Measurements from ENCODE around the gene RLBP1.
"Not testable (repeated sequence)": the region's sequence is repeated elsewhere in the genome, so short reads cannot be mapped to it uniquely, and the experiment has no call there.

RLBP1 gene

GRCh38 chr15:89221543-89221942, at the start of gene RLBP1:
RLBP1 (minus strand) TSS chr15:89221579; CDS start chr15:89218975, 2,604 bp downstream.
- in situ Hi-C loops (cut with MboI; ENCODE audit: low sequenced_read_pairs), result no loop called here

- in situ Hi-C loops (cut with MboI; ENCODE audit: low sequenced_read_pairs), result not testable (repeated sequence)
Measured at GRCh38 chr15:89250142-89250541, 28.8 kb upstream of the RLBP1 start.

- in situ Hi-C loops (cut with MboI; ENCODE audit: low sequenced_read_pairs), result no loop called here
Measured at GRCh38 chr15:89248584-89248983, 27.2 kb upstream of the RLBP1 start.

- in situ Hi-C loops (cut with MboI; ENCODE audit: low sequenced_read_pairs), result no loop called here
Measured at GRCh38 chr15:89247446-89247845, 26.1 kb upstream of the RLBP1 start.

- in situ Hi-C loops (cut with MboI; ENCODE audit: low sequenced_read_pairs), result no loop called here
Measured at GRCh38 chr15:89244574-89244903, 23.2 kb upstream of the RLBP1 start.

GRCh38 chr15:89243691-89244573, 22.6 kb upstream of the RLBP1 start, which contains the start of gene FANCI:
FANCI (plus strand) TSS chr15:89243979; CDS start chr15:89247648, 3,669 bp downstream.
- in situ Hi-C loops (cut with MboI; ENCODE audit: low sequenced_read_pairs), result no loop called here

GRCh38 chr15:89243046-89243690, 21.8 kb upstream of the RLBP1 start:
- in situ Hi-C loops (cut with MboI; ENCODE audit: low sequenced_read_pairs), result no loop called here

- in situ Hi-C loops (cut with MboI; ENCODE audit: low sequenced_read_pairs), result not testable (repeated sequence)
Measured at GRCh38 chr15:89239883-89240810, 18.8 kb upstream of the RLBP1 start.

- in situ Hi-C loops (cut with MboI; ENCODE audit: low sequenced_read_pairs), result no loop called here
Measured at GRCh38 chr15:89231832-89232231, 10.5 kb upstream of the RLBP1 start.

GRCh38 chr15:89230277-89230676, 8.9 kb upstream of the RLBP1 start:
- in situ Hi-C loops (cut with MboI; ENCODE audit: low sequenced_read_pairs), result no loop called here

GRCh38 chr15:89227425-89227824, 6.0 kb upstream of the RLBP1 start:
- in situ Hi-C loops (cut with MboI; ENCODE audit: low sequenced_read_pairs), result no loop called here

- in situ Hi-C loops (cut with MboI; ENCODE audit: low sequenced_read_pairs), result no loop called here
Measured at GRCh38 chr15:89226359-89227221, 5.2 kb upstream of the RLBP1 start.

- in situ Hi-C loops (cut with MboI; ENCODE audit: low sequenced_read_pairs), result no loop called here
Measured at GRCh38 chr15:89225588-89225987, 4.2 kb upstream of the RLBP1 start.

GRCh38 chr15:89218531-89218930, 2.8 kb downstream of the RLBP1 start:
- in situ Hi-C loops (cut with MboI; ENCODE audit: low sequenced_read_pairs), result no loop called here

GRCh38 chr15:89217686-89218376, 3.5 kb downstream of the RLBP1 start:
- in situ Hi-C loops (cut with MboI; ENCODE audit: low sequenced_read_pairs), result no loop called here

- in situ Hi-C loops (cut with MboI; ENCODE audit: low sequenced_read_pairs), result no loop called here
Measured at GRCh38 chr15:89217031-89217430, 4.3 kb downstream of the RLBP1 start.

- in situ Hi-C loops (cut with MboI; ENCODE audit: low sequenced_read_pairs), result no loop called here
Measured at GRCh38 chr15:89215627-89216026, 5.8 kb downstream of the RLBP1 start.

- in situ Hi-C loops (cut with MboI; ENCODE audit: low sequenced_read_pairs), result no loop called here
Measured at GRCh38 chr15:89211678-89212170, 9.7 kb downstream of the RLBP1 start.

- in situ Hi-C loops (cut with MboI; ENCODE audit: low sequenced_read_pairs), result no loop called here
Measured at GRCh38 chr15:89209057-89209456, 12.3 kb downstream of the RLBP1 start.
